ENCODE results near the gene TMEM150C. TPM values are rescaled to one million over a fixed set of nuclear protein-coding genes. Genes with fewer than 3 reads are reported as not detected.

The TMEM150C gene
- total RNA-seq, 1 donor from 2014 or later, result 4.9 TPM

- no peaks in the 10 kb centered on the region for H3K36me3 ChIP-seq (ENCODE audit: control insufficient read depth, insufficient read depth, low read length)
- no peaks in the 10 kb centered on the region for H3K27me3 ChIP-seq (ENCODE audit: control insufficient read depth, insufficient read depth, low read length)
- no peak for TF ChIP-seq CTCF (IDR thresholded peaks at IDR 0.05; ENCODE audit: insufficient read depth, low read length, poor library complexity, severe bottlenecking)
- no peak for DNase-seq (ENCODE audit: low read depth)
- H3K4me3 ChIP-seq (ENCODE audit: low read depth, low read length), result no peak overlapping the region
These were observed 32.9 kb downstream of the TMEM150C start for GRCh38 chr4:82528868-82529267.

GRCh38 chr4:82528074-82528473 lies 33.7 kb downstream of the TMEM150C start:
- no peaks in the 10 kb centered on the region for H3K27me3 ChIP-seq (ENCODE audit: control insufficient read depth, insufficient read depth, low read length)
- TF ChIP-seq CTCF (IDR thresholded peaks at IDR 0.05; ENCODE audit: insufficient read depth, low read length, poor library complexity, severe bottlenecking), result no peak
- H3K36me3 ChIP-seq (ENCODE audit: control insufficient read depth, insufficient read depth, low read length), result no peaks in the 10 kb centered on the region
- DNase-seq (ENCODE audit: low read depth), result no peak
- no peak overlapping the region for H3K4me3 ChIP-seq (ENCODE audit: low read depth, low read length)

DNA sequence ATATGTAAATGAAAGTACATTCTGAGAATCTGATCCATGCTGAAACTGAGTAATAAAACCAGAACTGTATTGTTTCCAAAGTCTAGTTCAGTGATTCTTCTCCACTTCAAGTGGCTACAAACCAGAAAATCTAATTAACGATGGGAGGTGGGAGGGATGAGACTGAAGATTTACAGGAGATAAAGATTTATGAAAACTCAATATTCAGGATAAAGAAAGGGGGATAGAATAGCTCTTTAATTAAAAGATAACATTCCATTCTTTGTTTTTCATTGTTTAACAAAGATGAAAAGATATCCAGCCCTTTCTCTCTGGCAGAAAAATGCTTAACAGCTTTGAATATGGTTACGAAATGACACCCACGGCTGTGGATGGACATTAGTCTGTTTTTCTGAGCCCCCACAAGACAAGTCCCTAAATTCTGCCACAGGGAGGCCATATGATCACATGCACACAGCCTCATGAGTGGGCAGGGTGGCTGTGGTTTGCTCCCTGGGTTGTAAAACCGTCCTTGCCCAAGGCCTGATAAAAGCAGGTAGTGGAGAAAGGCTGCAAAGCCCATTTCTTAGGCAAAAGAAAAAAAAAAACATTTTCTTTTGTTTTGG lies 36.4 kb downstream of the TMEM150C start:
- no peak overlapping the region for H3K4me3 ChIP-seq (ENCODE audit: low read depth, low read length)
- no peaks in the 10 kb centered on the region for H3K36me3 ChIP-seq (ENCODE audit: control insufficient read depth, insufficient read depth, low read length)
- no peak for DNase-seq (ENCODE audit: low read depth)
- TF ChIP-seq CTCF (IDR thresholded peaks at IDR 0.05; ENCODE audit: insufficient read depth, low read length, poor library complexity, severe bottlenecking), result no peak
- no peaks in the 10 kb centered on the region for H3K27me3 ChIP-seq (ENCODE audit: control insufficient read depth, insufficient read depth, low read length)

DNA sequence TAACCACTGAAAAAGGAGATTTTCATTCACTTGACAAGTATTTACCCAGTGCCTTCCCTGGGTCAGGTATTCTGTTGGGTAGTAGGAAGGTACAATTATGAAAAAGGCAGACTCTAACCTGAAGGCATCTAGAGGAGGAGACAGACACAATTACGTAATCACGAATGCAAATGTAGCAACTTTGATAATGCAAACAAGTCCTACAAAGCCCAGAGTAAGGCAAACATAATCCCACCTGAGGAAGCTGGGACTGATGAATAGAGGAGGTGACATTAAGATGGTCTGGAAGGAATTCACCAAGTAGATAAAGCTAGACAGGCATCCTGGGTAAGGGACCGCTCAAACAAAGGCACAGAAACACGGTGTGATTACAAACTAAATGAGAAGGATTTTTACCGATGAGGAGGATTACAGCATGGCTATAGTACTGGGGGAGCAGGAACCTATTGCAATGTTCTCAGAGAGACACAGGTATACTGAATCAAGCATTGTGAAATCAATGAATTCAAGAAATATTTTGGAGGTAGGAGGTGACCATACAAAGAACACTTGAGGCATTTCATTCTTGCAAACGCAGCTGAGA lies 37.1 kb downstream of the TMEM150C start:
- no peaks in the 10 kb centered on the region for H3K36me3 ChIP-seq (ENCODE audit: control insufficient read depth, insufficient read depth, low read length)
- DNase-seq (ENCODE audit: low read depth), result no peak
- H3K4me3 ChIP-seq (ENCODE audit: low read depth, low read length), result no peak overlapping the region
- TF ChIP-seq CTCF (IDR thresholded peaks at IDR 0.05; ENCODE audit: insufficient read depth, low read length, poor library complexity, severe bottlenecking), result no peak
- H3K27me3 ChIP-seq (ENCODE audit: control insufficient read depth, insufficient read depth, low read length), result no peaks in the 10 kb centered on the region

GRCh38 chr4:82523179-82523578 lies 38.6 kb downstream of the TMEM150C start:
- H3K36me3 ChIP-seq (ENCODE audit: control insufficient read depth, insufficient read depth, low read length), result no peaks in the 10 kb centered on the region
- DNase-seq (ENCODE audit: low read depth), result no peak
- no peak overlapping the region for H3K4me3 ChIP-seq (ENCODE audit: low read depth, low read length)
- H3K27me3 ChIP-seq (ENCODE audit: control insufficient read depth, insufficient read depth, low read length), result no peaks in the 10 kb centered on the region
- no peak for TF ChIP-seq CTCF (IDR thresholded peaks at IDR 0.05; ENCODE audit: insufficient read depth, low read length, poor library complexity, severe bottlenecking)

GRCh38 chr4:82522472-82522871 lies 39.3 kb downstream of the TMEM150C start:
- DNase-seq (ENCODE audit: low read depth), result no peak
- Histone ChIP-seq H3K36me3 (ENCODE audit: control insufficient read depth, insufficient read depth, low read length) (no peaks in the 10 kb centered on the region), H3K27me3 (ENCODE audit: control insufficient read depth, insufficient read depth, low read length) (no peaks in the 10 kb centered on the region), H3K4me3 (ENCODE audit: low read depth, low read length) (no peak overlapping the region)
- TF ChIP-seq CTCF (IDR thresholded peaks at IDR 0.05; ENCODE audit: insufficient read depth, low read length, poor library complexity, severe bottlenecking), result no peak
